IgD-negative memory B cell (primary cell): ENCODE results near the gene ZNF70. TPM values are rescaled to one million over a fixed set of nuclear protein-coding genes. Genes with fewer than 3 reads are reported as not detected.

Source experiments
- H3K27ac Mint-ChIP-seq, 3 donors: one replicate each; pipeline ENCODE4 v1.8.0; 2020 to 2022; ENCODE audit warnings: mild to moderate bottlenecking in 3 of 3, mixed read lengths in 3 of 3, moderate library complexity in 1 of 3
- H3K27me3 Mint-ChIP-seq: one replicate; pipeline ENCODE4 v1.8.0; 2021; ENCODE audit warnings: mixed read lengths
- H3K36me3 Mint-ChIP-seq: one replicate; pipeline ENCODE4 v1.8.0; 2020; ENCODE audit warnings: mild to moderate bottlenecking, mixed read lengths
- H3K4me1 Mint-ChIP-seq, 3 donors: one replicate each; pipeline ENCODE4 v1.8.0; 2020 to 2022; ENCODE audit warnings: mixed read lengths in 3 of 3, mild to moderate bottlenecking in 1 of 3
- H3K4me3 Mint-ChIP-seq, 4 donors: one replicate each; pipeline ENCODE4 v1.8.0; 2020 to 2022; ENCODE audit warnings: mild to moderate bottlenecking in 4 of 4, mixed read lengths in 4 of 4, moderate library complexity in 3 of 4
- H3K9me3 Mint-ChIP-seq, 3 donors: one replicate each; pipeline ENCODE4 v1.8.0; 2020 to 2021; ENCODE audit warnings: mixed read lengths in 3 of 3, mild to moderate bottlenecking in 1 of 3
- polyA plus RNA-seq: library from polyadenylated mRNA; unstranded; fragments of 300-500 nt; fragmentation: Illumina TruSeq; gene quantifications from one replicate; pipeline ENCODE4 v1.2.3, GENCODE V29; 2021

The ZNF70 gene
- polyA plus RNA-seq, 1 donor from 2014 or later, result 0.20 TPM

DNA sequence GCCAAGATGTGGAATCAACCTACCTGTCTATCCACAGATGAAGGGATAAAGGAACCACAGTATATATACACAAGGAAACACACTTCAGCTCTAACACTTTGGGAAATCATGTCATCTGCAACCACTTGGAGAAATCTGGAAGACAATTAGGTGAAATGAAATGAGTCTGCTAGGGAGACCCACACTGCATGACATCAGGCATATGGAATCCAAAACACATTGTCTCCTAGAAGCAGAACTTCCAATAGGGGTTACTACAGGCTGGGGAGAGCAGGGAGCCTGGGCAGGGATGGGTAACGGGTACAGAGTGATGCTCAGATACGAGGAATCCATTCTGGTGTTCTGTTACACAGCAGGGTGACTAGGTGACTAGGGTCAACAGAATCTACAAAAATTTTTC, 41.8 kb downstream of the ZNF70 start:
- no peak overlapping the region for H3K4me3 Mint-ChIP-seq
- no peaks in the 10 kb centered on the region for H3K9me3 Mint-ChIP-seq
- no peak overlapping the region for H3K27ac Mint-ChIP-seq
- H3K4me1 Mint-ChIP-seq, result peaks cover 0 to 12% (median 12%) of the 10 kb centered on the region in 3 donors
- no peaks in the 10 kb centered on the region for H3K27me3 Mint-ChIP-seq
- peaks cover 8% of the 10 kb centered on the region for H3K36me3 Mint-ChIP-seq

DNA sequence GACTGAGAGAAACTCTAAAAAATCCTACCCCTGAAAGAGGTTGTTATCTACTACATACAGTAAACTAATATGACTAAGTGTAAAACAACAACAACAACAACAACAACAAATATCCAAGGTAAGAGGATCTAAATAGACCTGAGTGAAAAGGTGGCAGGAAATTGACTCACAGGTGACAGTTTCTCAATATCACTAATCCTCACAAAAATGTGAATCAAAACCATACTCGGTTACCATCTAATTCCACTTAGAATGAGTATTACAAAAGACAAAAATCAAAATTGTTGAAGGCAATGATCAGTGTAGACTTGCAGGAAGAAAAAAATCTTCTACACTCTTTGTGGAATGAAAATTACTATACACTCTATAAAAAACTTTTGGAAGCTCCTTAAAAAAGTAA, 42.6 kb downstream of the ZNF70 start:
- Mint-ChIP-seq H3K27me3 (no peaks in the 10 kb centered on the region), H3K4me1 (peaks cover 0 to 17% (median 12%) of the 10 kb centered on the region in 3 donors), H3K9me3 (no peaks in the 10 kb centered on the region), H3K4me3 (no peak overlapping the region), H3K36me3 (peaks cover 8% of the 10 kb centered on the region), H3K27ac (peak overlapping the region in 1 of 3 donors; percentile 12)

DNA sequence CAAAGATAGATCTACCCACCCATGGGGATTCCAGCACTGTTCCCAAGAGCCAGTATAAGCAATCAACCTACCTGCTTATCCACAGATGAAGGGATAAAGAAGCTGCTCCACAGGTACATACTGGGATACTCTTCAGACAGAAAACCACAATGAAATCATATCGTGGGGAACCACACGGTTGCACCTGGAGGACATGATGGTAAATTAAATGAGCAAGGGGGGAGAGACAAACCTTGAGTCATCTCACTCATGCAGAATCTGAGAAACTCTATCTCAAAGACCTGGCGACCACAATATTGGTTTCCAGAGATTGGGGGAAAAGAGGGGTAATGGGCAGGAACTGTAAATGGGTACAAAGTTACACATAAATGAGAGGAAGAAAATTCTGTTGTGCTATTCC, 45.6 kb downstream of the ZNF70 start:
- H3K9me3 Mint-ChIP-seq, result no peaks in the 10 kb centered on the region
- peaks cover 0 to 24% (median 9%) of the 10 kb centered on the region in 3 donors for H3K4me1 Mint-ChIP-seq
- H3K36me3 Mint-ChIP-seq, result peaks cover 3% of the 10 kb centered on the region
- no peak overlapping the region for H3K4me3 Mint-ChIP-seq
- H3K27ac Mint-ChIP-seq, result peak overlapping the region; percentile 1 to 52 (median 24)
- H3K27me3 Mint-ChIP-seq, result no peaks in the 10 kb centered on the region

DNA sequence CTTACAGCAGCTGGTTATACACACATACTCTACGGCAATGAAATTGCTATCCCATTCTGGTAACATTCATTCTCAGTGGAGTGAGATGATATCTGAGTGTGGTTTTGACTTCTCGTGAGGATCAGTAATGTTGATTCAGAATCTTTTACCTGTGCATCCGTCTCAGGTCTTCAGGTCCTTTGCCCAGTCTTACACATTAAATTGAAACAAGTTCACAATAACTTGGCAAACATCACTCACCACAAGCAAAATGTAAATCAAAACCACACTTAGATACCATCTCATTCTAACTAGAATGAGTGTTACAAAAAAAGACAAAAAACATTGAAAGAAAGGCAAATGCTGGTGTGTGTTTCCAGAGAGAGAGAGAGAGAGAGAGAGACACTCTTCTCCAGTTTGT, 46.1 kb downstream of the ZNF70 start:
- Mint-ChIP-seq H3K36me3 (peaks cover 3% of the 10 kb centered on the region), H3K27me3 (no peaks in the 10 kb centered on the region), H3K4me3 (no peak overlapping the region), H3K27ac (peak overlapping the region in 2 of 3 donors; percentile 24 to 52), H3K4me1 (peaks cover 0 to 22% (median 9%) of the 10 kb centered on the region in 3 donors), H3K9me3 (no peaks in the 10 kb centered on the region)

DNA sequence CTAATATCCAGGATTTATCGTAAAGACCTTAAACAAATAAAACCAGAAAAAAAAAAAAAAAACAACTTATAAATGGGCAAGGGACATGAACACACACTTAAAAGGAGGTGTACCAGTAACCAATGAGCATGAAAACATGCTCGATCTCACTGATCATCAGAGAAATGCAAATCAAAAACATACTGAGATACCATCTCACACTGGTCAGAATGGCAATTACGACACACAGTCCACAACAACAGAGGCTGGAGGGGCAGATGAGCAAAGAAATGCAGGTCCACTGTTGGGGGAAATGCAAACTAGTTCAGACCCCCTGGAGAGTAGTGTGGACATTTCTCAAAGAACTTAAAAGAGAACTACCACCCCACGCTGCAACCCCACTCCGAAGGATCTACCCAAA, 46.9 kb downstream of the ZNF70 start:
- Mint-ChIP-seq H3K36me3 (peaks cover 2% of the 10 kb centered on the region), H3K9me3 (no peaks in the 10 kb centered on the region), H3K27me3 (no peaks in the 10 kb centered on the region), H3K4me1 (peaks cover 0 to 22% (median 9%) of the 10 kb centered on the region in 3 donors), H3K27ac (no peak overlapping the region), H3K4me3 (no peak overlapping the region)

DNA sequence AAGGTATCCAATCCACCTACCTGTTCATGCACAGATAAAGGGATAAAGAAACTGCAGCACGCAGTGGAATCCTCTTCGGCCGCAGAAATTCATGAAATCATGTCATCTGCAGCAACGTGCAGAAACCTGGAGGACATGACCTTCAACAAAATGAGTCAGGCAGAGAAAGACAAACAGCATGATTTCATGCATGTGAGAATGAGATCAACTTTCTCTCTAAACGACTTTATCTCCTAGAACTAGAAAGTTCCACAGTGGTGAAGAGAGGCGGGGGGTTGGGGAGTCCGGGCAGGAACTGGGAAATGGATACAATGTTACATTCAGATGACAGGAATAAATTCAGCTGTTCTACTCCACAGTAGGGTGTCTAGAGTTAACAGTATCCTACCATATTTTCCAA, 50.2 kb downstream of the ZNF70 start:
- H3K4me3 Mint-ChIP-seq, result no peak overlapping the region
- H3K36me3 Mint-ChIP-seq, result no peaks in the 10 kb centered on the region
- H3K9me3 Mint-ChIP-seq, result no peaks in the 10 kb centered on the region
- H3K4me1 Mint-ChIP-seq, result peaks cover 9 to 30% (median 18%) of the 10 kb centered on the region in 3 donors
- no peaks in the 10 kb centered on the region for H3K27me3 Mint-ChIP-seq
- H3K27ac Mint-ChIP-seq, result no peak overlapping the region

DNA sequence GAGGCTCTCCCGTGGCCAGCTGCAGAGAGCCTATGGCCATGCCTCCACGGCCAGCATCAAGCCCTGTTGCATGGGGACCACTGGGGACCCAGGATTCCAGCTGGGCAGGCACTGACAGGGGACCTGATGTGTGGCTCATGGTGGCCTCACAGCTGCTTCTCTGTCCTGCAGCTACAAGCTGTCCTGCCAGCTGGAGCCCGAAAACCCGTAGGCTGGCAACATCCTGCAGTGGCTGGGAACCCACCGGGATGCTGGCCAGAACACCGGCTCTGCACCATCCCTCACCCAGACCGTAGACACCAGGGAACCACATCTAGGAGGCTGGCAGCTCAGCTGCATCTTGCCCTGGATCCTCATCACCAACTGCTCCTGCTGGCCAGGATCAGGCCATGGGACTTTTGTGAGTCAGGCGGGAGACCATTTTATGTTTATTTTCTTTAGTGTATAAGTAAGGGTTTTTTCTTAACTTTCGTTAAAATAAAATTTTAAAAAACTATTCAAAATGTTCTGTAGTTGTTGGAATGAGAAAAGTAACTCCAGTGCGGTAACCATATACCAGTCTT, 52.2 kb downstream of the ZNF70 start:
- Mint-ChIP-seq H3K27ac (peak overlapping the region in 2 of 3 donors; percentile 19 to 86), H3K4me3 (no peak overlapping the region), H3K9me3 (no peaks in the 10 kb centered on the region), H3K4me1 (peaks cover 10 to 31% (median 14%) of the 10 kb centered on the region in 3 donors), H3K27me3 (no peaks in the 10 kb centered on the region), H3K36me3 (no peaks in the 10 kb centered on the region)

DNA sequence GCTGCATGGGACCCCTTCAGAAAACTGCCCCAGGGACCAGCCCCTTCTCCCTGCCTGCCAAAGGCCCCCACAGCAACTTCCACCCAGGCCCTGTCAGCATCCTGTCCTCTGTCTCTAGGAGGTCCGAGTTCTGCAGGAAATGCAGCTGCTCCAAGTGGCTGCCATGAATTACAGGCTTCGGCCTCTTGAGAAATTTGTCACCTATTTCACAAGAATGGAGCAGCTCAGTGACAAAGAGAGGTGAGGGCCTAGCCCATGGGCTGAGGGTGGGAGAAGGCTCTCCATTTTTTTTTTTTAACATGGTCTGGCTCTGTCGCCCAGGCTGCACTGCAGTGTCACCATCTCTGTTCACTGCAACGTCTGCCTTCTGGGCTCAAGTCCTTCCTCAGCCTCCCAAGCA, 52.8 kb downstream of the ZNF70 start:
- Mint-ChIP-seq H3K36me3 (no peaks in the 10 kb centered on the region), H3K27me3 (no peaks in the 10 kb centered on the region), H3K9me3 (no peaks in the 10 kb centered on the region), H3K27ac (peak overlapping the region in 1 of 3 donors; percentile 86), H3K4me1 (peaks cover 10 to 27% (median 14%) of the 10 kb centered on the region in 3 donors), H3K4me3 (no peak overlapping the region)

DNA sequence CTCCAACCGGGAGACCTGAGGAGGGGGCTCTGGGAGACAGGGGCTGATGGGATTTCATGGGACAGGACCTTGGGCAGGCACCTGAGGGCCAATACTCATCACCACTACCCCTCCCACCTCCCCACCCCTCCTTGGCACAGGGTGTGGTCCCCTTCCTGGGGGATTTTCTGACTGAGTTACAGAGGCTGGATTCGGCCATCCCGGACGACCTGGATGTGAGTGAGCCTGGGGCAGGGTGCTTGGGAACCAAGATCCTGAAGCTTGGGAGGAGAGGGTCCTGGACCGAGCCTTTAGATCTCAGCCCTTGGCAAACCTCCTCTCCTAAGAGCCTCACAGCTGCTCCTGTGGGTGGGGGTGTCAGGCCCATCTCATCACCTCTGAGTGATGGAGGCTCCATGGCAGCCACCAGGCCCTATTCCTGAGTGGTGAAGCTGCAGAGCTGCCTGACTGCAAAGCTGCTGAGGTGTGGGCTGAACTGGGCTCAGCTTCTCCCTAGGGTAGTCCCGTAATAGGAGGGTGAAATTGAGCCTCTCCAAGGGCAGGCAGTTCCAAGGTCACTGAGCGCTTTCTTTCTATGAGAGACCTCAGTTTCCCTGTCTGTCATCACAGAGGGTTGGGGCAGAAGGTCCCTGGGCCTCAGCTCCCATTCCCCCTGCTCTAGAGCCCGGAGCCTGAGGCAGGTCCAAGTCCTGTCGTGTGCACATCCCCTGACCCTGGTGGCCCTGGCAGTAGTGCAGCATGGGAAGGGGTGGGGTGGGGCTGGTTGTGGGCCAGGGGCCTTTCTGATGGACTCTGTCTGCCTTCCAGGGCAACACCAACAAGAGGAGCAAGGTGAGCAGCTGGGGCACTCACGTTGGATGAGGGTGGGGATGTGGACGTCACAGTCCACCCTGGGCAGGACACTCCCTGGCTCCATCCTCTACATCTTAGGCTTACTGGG, 53.6 kb downstream of the ZNF70 start:
- no peaks in the 10 kb centered on the region for H3K27me3 Mint-ChIP-seq
- no peaks in the 10 kb centered on the region for H3K9me3 Mint-ChIP-seq
- H3K36me3 Mint-ChIP-seq, result peaks cover 4% of the 10 kb centered on the region
- H3K27ac Mint-ChIP-seq, result peak overlapping the region; percentile 90 to 98 (median 95)
- H3K4me1 Mint-ChIP-seq, result peaks cover 10 to 27% (median 14%) of the 10 kb centered on the region in 3 donors
- H3K4me3 Mint-ChIP-seq, result peak overlapping the region in 3 of 4 donors; percentile 25 to 96 (median 92)

DNA sequence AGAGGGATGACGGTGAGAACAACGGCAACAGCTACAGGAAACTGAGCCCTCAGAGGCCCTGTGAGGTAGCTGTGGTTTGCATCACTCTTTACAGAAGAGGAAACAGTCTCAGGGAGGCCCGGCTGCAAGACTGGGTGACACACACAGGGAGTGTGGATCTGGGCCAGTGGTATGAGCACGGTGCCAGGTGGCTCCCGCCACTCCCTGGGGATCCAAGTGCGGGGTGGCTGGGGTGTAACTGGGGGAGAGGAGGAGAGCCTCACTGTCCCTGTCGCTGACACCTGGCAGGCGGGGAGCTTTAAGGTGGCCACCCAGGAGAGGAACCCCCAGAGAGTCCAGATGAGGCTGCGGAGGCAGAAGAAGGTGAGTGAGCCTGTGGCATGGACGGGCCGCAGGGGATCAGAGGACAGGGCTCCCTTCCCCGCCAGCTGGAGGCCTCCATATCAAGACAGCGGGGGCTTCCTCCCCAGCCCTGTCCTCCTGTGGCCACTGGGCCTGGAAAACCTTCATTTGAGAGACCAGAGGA, 54.5 kb downstream of the ZNF70 start:
- H3K4me3 Mint-ChIP-seq, result peak overlapping the region; percentile 49 to 96 (median 85)
- no peaks in the 10 kb centered on the region for H3K27me3 Mint-ChIP-seq
- H3K36me3 Mint-ChIP-seq, result peaks cover 4% of the 10 kb centered on the region
- H3K4me1 Mint-ChIP-seq, result peaks cover 10 to 20% (median 14%) of the 10 kb centered on the region in 3 donors
- no peaks in the 10 kb centered on the region for H3K9me3 Mint-ChIP-seq
- peak overlapping the region; percentile 90 to 98 (median 95) for H3K27ac Mint-ChIP-seq

DNA sequence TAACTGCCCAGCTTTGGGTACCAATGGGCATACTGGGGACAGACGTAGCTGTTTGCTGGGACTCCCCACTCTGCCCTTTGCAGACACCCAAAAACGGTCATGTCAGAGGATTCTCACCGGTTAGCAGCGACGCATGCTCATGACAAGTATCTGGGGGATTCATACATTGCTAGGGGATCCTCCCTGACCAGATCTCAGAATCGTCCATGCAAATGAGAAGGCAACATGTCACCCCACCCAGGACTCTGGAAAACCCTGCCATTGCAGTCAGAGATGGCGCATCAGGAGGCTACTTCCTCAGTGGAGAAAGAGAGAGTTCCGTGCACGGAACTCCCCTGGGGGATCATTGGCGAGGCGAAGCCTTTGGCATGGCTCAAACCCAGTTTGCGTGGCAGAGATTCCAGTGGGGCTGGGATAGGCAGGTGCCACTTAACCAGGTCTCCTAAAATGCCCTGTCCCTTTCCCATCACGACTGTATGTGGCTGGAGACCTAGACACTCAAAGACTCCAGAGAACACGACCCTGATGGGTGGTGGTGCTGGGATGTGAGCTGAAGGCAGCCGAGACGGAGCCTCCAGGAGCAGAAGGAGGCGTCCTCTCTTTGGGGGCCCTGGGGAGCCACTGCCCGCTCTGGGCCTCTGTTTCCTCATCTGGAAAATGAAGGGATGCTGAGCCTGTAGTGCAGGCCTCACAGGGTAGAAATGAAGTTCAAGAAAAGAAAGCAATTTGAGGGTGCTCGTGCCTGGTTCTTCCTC, 55.2 kb downstream of the ZNF70 start:
- Mint-ChIP-seq H3K27ac (peak overlapping the region; percentile 90 to 98 (median 95)), H3K36me3 (peaks cover 4% of the 10 kb centered on the region), H3K4me3 (peak overlapping the region; percentile 49 to 96 (median 85)), H3K27me3 (no peaks in the 10 kb centered on the region), H3K4me1 (peaks cover 10 to 20% (median 14%) of the 10 kb centered on the region in 3 donors), H3K9me3 (no peaks in the 10 kb centered on the region)

DNA sequence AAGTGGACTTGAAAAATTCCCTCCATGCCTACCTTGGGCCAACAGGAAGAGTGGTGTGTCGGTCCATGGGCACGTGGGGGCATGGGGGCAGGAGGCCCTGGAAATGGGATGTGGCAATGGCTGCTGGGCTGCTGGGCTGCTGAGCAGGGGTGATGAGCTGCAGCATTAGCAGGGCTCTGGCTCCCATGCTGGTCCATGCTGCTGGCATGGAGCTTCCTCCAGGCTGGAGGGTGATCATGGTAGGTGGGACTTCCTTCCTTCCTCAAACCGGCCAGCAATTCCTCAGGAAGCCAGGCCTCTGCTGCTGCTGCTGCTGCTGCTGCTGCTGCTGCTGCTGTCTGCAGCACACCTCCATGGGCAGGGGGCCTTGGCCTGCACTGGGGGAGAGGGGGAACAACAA, 55.8 kb downstream of the ZNF70 start:
- Mint-ChIP-seq H3K27ac (peak overlapping the region; percentile 76 to 98 (median 95)), H3K4me1 (peaks cover 10 to 20% (median 14%) of the 10 kb centered on the region in 3 donors), H3K36me3 (peaks cover 4% of the 10 kb centered on the region), H3K27me3 (no peaks in the 10 kb centered on the region), H3K4me3 (peak overlapping the region in 1 of 4 donors; percentile 28), H3K9me3 (no peaks in the 10 kb centered on the region)

DNA sequence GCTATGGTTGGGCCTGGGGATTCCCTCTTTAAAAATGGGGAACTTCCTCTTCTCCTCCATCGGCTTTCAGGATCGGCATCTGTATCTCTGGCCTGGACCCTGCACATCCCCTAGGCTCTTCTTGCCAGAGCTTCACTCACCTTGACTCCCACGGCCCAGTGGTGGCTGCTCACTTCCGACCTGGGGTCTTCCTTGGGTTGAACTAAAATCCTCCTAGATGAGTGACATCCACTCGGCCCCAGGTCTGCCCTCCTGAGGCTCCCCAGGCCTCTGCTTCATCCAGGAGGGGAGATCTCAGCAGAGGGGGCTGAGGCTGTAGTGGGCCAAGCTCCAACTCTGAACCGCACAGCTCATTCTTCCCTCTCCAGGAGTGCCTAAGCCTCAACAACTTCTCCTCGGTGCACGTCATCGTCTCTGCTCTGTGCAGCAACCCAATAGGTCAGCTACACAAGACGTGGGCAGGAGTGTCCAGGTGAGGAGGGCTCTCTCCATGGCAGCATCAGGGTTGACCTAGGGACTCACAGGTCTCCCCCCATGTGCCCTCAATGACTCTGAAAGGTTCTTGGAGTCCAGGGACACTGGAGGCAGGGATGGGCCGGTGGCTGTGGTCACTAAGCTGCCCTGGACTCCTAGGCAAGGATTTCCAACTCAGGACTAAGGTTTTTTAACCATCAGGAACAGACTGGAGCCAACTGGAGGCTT, 56.8 kb downstream of the ZNF70 start:
- Mint-ChIP-seq H3K4me3 (peak overlapping the region in 2 of 4 donors; percentile 45), H3K27me3 (no peaks in the 10 kb centered on the region), H3K9me3 (no peaks in the 10 kb centered on the region), H3K36me3 (peaks cover 4% of the 10 kb centered on the region), H3K4me1 (peaks cover 10 to 20% (median 14%) of the 10 kb centered on the region in 3 donors), H3K27ac (peak overlapping the region in 2 of 3 donors; percentile 76 to 84)
